KMS-11 (cell line): ENCODE results near the gene NR1H2.

Experiments used
- H2AFZ ChIP-seq: fragments of 200-600 bp; sonication (generic); 2 replicates; pipeline ENCODE4 v1.6.1; 2016; ENCODE audit warnings: antibody characterized with exemption, mixed run types, low read depth
- H3K27ac ChIP-seq: fragments of 200-600 bp; sonication (generic); 2 replicates; pipeline ENCODE4 v1.6.1; 2016; ENCODE audit warnings: mild to moderate bottlenecking, mixed run types
- H3K27me3 ChIP-seq: fragments of 200-600 bp; sonication (generic); 2 replicates; pipeline ENCODE4 v1.6.1; 2017; ENCODE audit warnings: mild to moderate bottlenecking, low read depth, mixed run types, moderate library complexity; ENCODE audit not compliant: insufficient read depth
- H3K36me3 ChIP-seq: fragments of 200-600 bp; sonication (generic); 2 replicates; pipeline ENCODE4 v1.6.1; 2017; ENCODE audit warnings: mild to moderate bottlenecking, mixed run types; ENCODE audit not compliant: insufficient read depth
- H3K4me1 ChIP-seq: fragments of 200-600 bp; sonication (generic); 2 replicates; pipeline ENCODE4 v1.6.1; 2016; ENCODE audit warnings: mild to moderate bottlenecking, low read depth, mixed run types; ENCODE audit not compliant: poor library complexity, severe bottlenecking
- H3K4me2 ChIP-seq: fragments of 200-600 bp; sonication (generic); 2 replicates; pipeline ENCODE4 v1.7.0; 2016; ENCODE audit warnings: mild to moderate bottlenecking, mixed run types
- H3K4me3 ChIP-seq: fragments of 200-600 bp; sonication (generic); IDR thresholded peaks from 2 replicates; pipeline ENCODE4 v1.6.1; 2017; ENCODE audit warnings: low read depth, low read length, mixed read lengths; ENCODE audit not compliant: insufficient read depth
- H3K79me2 ChIP-seq: fragments of 200-600 bp; sonication (generic); 2 replicates; pipeline ENCODE4 v1.6.1; 2016; ENCODE audit warnings: low read depth, mixed run types; ENCODE audit not compliant: insufficient read depth
- H3K9ac ChIP-seq: fragments of 200-600 bp; sonication (generic); 2 replicates; pipeline ENCODE4 v1.6.1; 2016; ENCODE audit warnings: mild to moderate bottlenecking, mixed run types
- H4K20me1 ChIP-seq: fragments of 200-600 bp; sonication (generic); 2 replicates; pipeline ENCODE4 v1.6.1; 2016; ENCODE audit warnings: mild to moderate bottlenecking, mixed run types; ENCODE audit not compliant: insufficient read depth
- TF ChIP-seq, protein P1 (sequence below): fragments of 200-600 bp; sonication (generic); conservative IDR thresholded peaks from 2 replicates; pipeline ENCODE4 v1.6.1; 2017; ENCODE audit warnings: low read depth, mild to moderate bottlenecking, antibody characterized with exemption, low read length, moderate library complexity, mixed read lengths

Gene NR1H2

DNA sequence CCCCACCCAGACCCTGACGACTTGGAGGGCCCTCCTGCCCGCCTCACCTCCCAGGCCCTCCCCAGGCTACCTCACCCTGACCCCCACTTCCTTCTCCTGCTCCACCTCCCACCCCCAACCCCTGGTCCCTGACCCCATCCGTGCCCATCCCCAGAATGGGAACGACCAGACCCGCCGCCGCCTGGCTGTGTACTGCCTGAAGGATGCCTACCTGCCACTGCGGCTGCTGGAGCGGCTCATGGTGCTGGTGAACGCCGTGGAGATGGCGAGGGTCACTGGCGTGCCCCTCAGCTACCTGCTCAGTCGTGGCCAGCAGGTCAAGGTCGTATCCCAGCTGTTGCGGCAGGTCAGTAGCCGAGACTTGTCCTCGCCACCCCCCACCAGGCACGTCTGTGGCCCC, 30.6 kb downstream of the NR1H2 start:
- Histone ChIP-seq H3K4me3 (no peak overlapping the region), H2AFZ (no peak overlapping the region), H3K4me1 (no peaks in the 10 kb centered on the region), H3K27ac (no peak overlapping the region), H3K4me2 (no peak overlapping the region), H3K9ac (no peak overlapping the region), H3K79me2 (no peaks in the 10 kb centered on the region), H3K27me3 (no peaks in the 10 kb centered on the region), H3K36me3 (no peaks in the 10 kb centered on the region; the same call in 1 of the 2 replicates), H4K20me1 (no peaks in the 10 kb centered on the region)
- TF ChIP-seq, protein P1, sequence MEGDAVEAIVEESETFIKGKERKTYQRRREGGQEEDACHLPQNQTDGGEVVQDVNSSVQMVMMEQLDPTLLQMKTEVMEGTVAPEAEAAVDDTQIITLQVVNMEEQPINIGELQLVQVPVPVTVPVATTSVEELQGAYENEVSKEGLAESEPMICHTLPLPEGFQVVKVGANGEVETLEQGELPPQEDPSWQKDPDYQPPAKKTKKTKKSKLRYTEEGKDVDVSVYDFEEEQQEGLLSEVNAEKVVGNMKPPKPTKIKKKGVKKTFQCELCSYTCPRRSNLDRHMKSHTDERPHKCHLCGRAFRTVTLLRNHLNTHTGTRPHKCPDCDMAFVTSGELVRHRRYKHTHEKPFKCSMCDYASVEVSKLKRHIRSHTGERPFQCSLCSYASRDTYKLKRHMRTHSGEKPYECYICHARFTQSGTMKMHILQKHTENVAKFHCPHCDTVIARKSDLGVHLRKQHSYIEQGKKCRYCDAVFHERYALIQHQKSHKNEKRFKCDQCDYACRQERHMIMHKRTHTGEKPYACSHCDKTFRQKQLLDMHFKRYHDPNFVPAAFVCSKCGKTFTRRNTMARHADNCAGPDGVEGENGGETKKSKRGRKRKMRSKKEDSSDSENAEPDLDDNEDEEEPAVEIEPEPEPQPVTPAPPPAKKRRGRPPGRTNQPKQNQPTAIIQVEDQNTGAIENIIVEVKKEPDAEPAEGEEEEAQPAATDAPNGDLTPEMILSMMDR = no peak

DNA sequence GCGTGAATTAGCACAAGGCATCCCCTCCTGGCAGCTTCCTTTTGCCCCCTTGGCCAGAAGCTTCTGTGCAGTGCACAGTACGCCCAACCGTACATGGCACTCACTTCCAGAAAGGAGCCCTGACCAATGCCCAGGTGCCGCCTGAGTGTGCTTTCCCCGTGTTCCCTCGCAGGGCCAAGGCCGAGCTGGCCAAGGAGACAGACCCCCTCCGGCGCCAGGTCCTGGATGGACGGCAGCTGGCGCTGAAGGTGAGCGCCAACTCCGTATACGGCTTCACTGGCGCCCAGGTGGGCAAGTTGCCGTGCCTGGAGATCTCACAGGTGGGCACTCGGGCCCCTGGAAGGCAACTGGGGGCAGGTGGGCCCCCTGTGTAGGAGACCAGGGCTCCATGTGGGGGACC, 33.1 kb downstream of the NR1H2 start:
- Histone ChIP-seq H3K79me2 (no peaks in the 10 kb centered on the region), H3K9ac (no peak overlapping the region), H3K4me1 (no peaks in the 10 kb centered on the region), H2AFZ (no peak overlapping the region), H3K4me3 (no peak overlapping the region), H3K27ac (no peak overlapping the region), H3K27me3 (no peaks in the 10 kb centered on the region), H3K4me2 (no peak overlapping the region), H3K36me3 (no peaks in the 10 kb centered on the region; the same call in 1 of the 2 replicates), H4K20me1 (no peaks in the 10 kb centered on the region)
- TF ChIP-seq, protein P1 = no peak

DNA sequence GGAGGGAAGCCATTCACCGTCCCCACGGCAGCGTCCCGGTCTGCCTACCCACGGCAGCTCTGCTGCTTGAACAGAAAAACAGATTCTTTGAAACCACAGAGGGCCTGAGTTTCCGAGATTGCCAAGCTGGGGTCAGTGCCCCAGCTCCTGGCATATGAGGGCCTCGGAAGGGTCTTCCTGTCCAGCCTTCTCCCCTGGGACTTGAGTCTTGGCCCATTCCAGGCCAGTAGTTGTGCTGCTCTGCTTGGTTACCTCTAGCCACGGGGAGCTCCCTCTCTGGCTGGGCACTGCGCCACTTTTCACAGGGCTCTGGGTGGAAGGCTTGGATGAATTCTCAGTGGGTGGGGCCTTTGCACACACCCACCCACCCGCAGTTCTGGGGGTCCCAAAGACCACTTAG, 33.9 kb downstream of the NR1H2 start:
- Histone ChIP-seq H3K27ac (no peak overlapping the region), H4K20me1 (no peaks in the 10 kb centered on the region), H3K4me2 (no peak overlapping the region), H3K27me3 (no peaks in the 10 kb centered on the region), H3K36me3 (no peaks in the 10 kb centered on the region; the same call in 1 of the 2 replicates), H3K4me1 (no peaks in the 10 kb centered on the region), H3K9ac (no peak overlapping the region), H3K4me3 (no peak overlapping the region), H2AFZ (no peak overlapping the region), H3K79me2 (no peaks in the 10 kb centered on the region)
- TF ChIP-seq, protein P1 = no peak

DNA sequence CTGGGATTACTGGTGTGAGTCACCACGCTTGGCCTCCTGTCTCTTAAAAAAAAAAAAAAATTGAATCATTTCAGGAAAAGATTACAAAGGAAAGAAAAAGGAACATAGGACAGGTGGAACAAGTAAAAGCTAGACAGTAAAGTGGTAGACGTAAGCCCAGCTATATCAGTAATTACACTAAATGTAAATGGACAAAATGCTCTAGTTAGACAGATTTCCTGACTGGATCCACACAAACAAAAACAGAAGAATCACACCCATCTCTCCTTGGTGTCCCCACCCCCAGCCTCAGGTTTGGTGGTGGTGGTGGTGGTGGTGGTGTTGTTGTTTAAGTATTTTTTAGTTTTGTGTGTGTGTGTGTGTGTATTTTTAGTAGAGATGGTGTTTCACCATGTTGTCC, 36.2 kb downstream of the NR1H2 start:
- no peaks in the 10 kb centered on the region for H4K20me1 ChIP-seq
- H3K4me2 ChIP-seq = no peak overlapping the region
- TF ChIP-seq, protein P1 = no peak
- no peak overlapping the region for H3K4me3 ChIP-seq
- H3K27me3 ChIP-seq = no peaks in the 10 kb centered on the region
- no peak overlapping the region for H3K27ac ChIP-seq
- no peak overlapping the region for H2AFZ ChIP-seq
- no peaks in the 10 kb centered on the region for H3K36me3 ChIP-seq
- no peak overlapping the region for H3K9ac ChIP-seq
- no peaks in the 10 kb centered on the region for H3K4me1 ChIP-seq
- H3K79me2 ChIP-seq = no peaks in the 10 kb centered on the region
